B cell (primary cell): ENCODE data around the gene FREM2. TPM values are rescaled to one million over a fixed set of nuclear protein-coding genes. Genes with fewer than 3 reads are reported as not detected.

Experiments
- ATAC-seq: fragments of 200-7000 bp; cut with Tn5 transposase; one replicate; pipeline ENCODE4 v1.10.0; 2021; ENCODE audit warnings: low read depth, mild to moderate bottlenecking, moderate number of reproducible peaks, moderate library complexity
- CTCF ChIA-PET: fragments of 350-600 bp; sonication (Branson Sonifier 250); formaldehyde crosslinking; loops from one replicate; lab custom pipeline; 2021; ENCODE audit warnings: antibody characterized with exemption, inconsistent platforms; lab: Charles Lee
- POLR2A ChIA-PET: fragments of 350-600 bp; sonication (Branson Sonifier 250); formaldehyde crosslinking; loops from one replicate; lab custom pipeline; 2021; ENCODE audit warnings: antibody characterized with exemption; lab: Charles Lee
- DNase-seq: peaks from one replicate; pipeline ENCODE4 v3.0.0; 2013
- H2AFZ ChIP-seq: 2 replicates; pipeline ENCODE4 v1.6.1; 2012; ENCODE audit warnings: mild to moderate bottlenecking, low read depth, low read length; ENCODE audit not compliant: insufficient read depth, poor library complexity, severe bottlenecking
- H3K27ac ChIP-seq, 2 donors: 1 replicate in 1 of 2; 2 replicates in 1 of 2; pipeline ENCODE4 v1.5.1; 2012 to 2013; ENCODE audit warnings: low read length in 2 of 2, mild to moderate bottlenecking in 2 of 2, moderate library complexity in 1 of 2
- H3K27me3 ChIP-seq, 4 experiments: fragments of 200-600 bp in 1 of 4; sonication (generic) in 1 of 4; replicated peaks in 1 of 4; 1 replicate in 2 of 4; 2 replicates in 2 of 4; pipeline versions ENCODE4 v1.6.1 to v1.7.0; 2013 to 2016; ENCODE audit warnings: low read length in 3 of 4, mild to moderate bottlenecking in 2 of 4, mixed read lengths in 1 of 4, moderate library complexity in 1 of 4; ENCODE audit not compliant: insufficient read depth in 4 of 4, control insufficient read depth in 3 of 4; ENCODE audit errors: control extremely low read depth in 1 of 4
- H3K36me3 ChIP-seq, 2 experiments: replicated peaks in 1 of 2; 1 replicate in 1 of 2; 2 replicates in 1 of 2; pipeline versions ENCODE4 v1.6.1 to v1.7.1; 2013; ENCODE audit warnings: low read length in 1 of 2; ENCODE audit not compliant: insufficient read depth in 2 of 2, control insufficient read depth in 1 of 2; ENCODE audit errors: control extremely low read depth in 1 of 2, extremely low read depth in 1 of 2
- H3K4me1 ChIP-seq, 2 donors: fragments of 200-600 bp in 1 of 2; sonication (generic) in 1 of 2; 1 replicate in 1 of 2; 2 replicates in 1 of 2; pipeline versions ENCODE4 v1.5.1 to v1.6.1; 2013 to 2017; ENCODE audit warnings: low read length in 2 of 2; ENCODE audit not compliant: control insufficient read depth in 2 of 2, insufficient read depth in 2 of 2
- H3K4me2 ChIP-seq: replicated peaks from 2 replicates; pipeline ENCODE3; 2012; ENCODE audit warnings: mild to moderate bottlenecking, low read depth, low read length; ENCODE audit not compliant: poor library complexity, severe bottlenecking
- H3K4me3 ChIP-seq, 5 experiments: fragments of 200-600 bp in 1 of 5; sonication (generic) in 1 of 5; 1 replicate in 3 of 5; 2 replicates in 2 of 5; pipeline versions ENCODE4 v1.5.1 to v1.7.0; 2011 to 2016; ENCODE audit warnings: low read length in 4 of 5, mild to moderate bottlenecking in 4 of 5, low read depth in 2 of 5, control low read depth in 1 of 5, moderate library complexity in 1 of 5; ENCODE audit not compliant: insufficient read depth in 1 of 5; ENCODE audit errors: control extremely low read depth in 1 of 5, extremely low read depth in 1 of 5
- H3K79me2 ChIP-seq: fragments of 200-600 bp; sonication (generic); one replicate; pipeline ENCODE4 v1.6.0; 2016; ENCODE audit warnings: low read length; ENCODE audit not compliant: control insufficient read depth, insufficient read depth
- H3K9ac ChIP-seq: fragments of 200-600 bp; sonication (generic); 2 replicates; pipeline ENCODE4 v1.6.1; 2017; ENCODE audit warnings: mild to moderate bottlenecking, low read length, moderate library complexity
- H3K9me3 ChIP-seq, 3 donors: one replicate each; pipeline versions ENCODE4 v1.6.1 to v1.7.1; 2013; ENCODE audit warnings: low read length in 2 of 3; ENCODE audit not compliant: control insufficient read depth in 2 of 3, insufficient read depth in 1 of 3; ENCODE audit errors: control extremely low read depth in 1 of 3
- H4K20me1 ChIP-seq: 2 replicates; pipeline ENCODE4 v1.6.0; 2012; ENCODE audit warnings: mild to moderate bottlenecking, low read length; ENCODE audit not compliant: insufficient read depth, control insufficient read depth, poor library complexity, severe bottlenecking
- H3K27ac Mint-ChIP-seq: one replicate; pipeline ENCODE4 v1.8.0; 2021; ENCODE audit warnings: mixed read lengths
- H3K27me3 Mint-ChIP-seq: one replicate; pipeline ENCODE4 v1.8.0; 2021; ENCODE audit warnings: mixed read lengths
- H3K4me1 Mint-ChIP-seq: one replicate; pipeline ENCODE4 v1.8.0; 2021; ENCODE audit warnings: mixed read lengths
- H3K4me3 Mint-ChIP-seq: one replicate; pipeline ENCODE4 v1.8.0; 2021; ENCODE audit warnings: mixed read lengths
- H3K9me3 Mint-ChIP-seq: one replicate; pipeline ENCODE4 v1.8.0; 2022; ENCODE audit warnings: mixed read lengths; ENCODE audit not compliant: insufficient read depth
- CTCF ChIP-seq: fragments of 200-600 bp; IDR thresholded peaks from one replicate; pipeline ENCODE4 v1.8.0; 2022; ENCODE audit warnings: antibody characterized with exemption, mild to moderate bottlenecking
- EZH2 ChIP-seq: IDR thresholded peaks from 2 replicates; pipeline ENCODE4 v1.6.1; 2012; ENCODE audit warnings: borderline replicate concordance, low read depth, mild to moderate bottlenecking, moderate library complexity, low read length; ENCODE audit not compliant: insufficient read depth, poor library complexity, severe bottlenecking
- WGBS: methylation state at CpG from one replicate; pipeline ENCODE4 v1.1.5; 2013; ENCODE audit warnings: missing lambda C conversion rate; ENCODE audit not compliant: insufficient coverage; 5-methylcytosine and 5-hydroxymethylcytosine counted together
- intact Hi-C: fragments of 100-400 bp; cut with micrococcal nuclease; formaldehyde crosslinking; loops from one replicate; pipeline ENCODE4 v1.10.0; 2022
- polyA plus RNA-seq: library from polyadenylated mRNA; depleted of rRNA; stranded (reverse); fragments of >200 nt; gene quantifications from 2 replicates; pipeline ENCODE4 v1.2.3, GENCODE V29; 2012
- total RNA-seq, 2 donors: library from RNA; stranded (reverse); fragments of 120-200 nt in 1 of 2; gene quantifications; 1 replicate in 1 of 2; 2 replicates in 1 of 2; pipeline versions ENCODE4 v1.2.3 to v1.2.4, GENCODE V29; 2013 to 2022

FREM2 gene
- total and polyA plus RNA-seq, 2 donors (not counting 1 experiment from before 2014, with no cell fraction given) = not detected

DNA sequence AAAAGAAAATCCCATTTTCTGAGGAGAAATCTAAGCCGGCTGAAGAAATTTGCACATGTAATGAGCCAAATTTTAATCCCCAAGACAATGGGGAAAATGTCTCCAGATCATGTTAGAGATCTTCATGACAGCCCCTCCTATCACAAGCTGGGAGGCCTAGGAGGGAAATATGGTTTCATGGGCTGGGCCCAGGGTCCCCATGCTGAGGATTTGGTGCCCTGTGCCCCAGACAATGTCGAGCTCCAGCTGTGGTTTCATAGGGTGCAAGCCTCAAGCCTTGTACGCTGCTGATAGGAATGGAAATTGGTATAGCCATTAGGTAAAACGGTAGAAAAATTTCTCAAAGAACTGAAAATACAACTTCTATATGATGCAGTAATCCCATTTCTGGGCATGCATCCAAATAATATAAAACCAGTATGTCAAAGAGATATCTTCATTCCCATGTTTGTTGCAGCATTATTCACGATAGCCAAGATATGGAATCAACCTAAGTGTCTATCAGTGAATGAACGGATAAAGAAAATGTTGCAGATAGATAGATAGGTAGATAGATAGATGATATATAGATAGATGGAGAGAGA lies 19.3 kb upstream of the FREM2 start:
- no peak overlapping the region for H3K4me3 Mint-ChIP-seq
- peaks cover 6% of the 10 kb centered on the region for H3K27me3 Mint-ChIP-seq
- POLR2A ChIA-PET = no interaction called here

More for the DNA sequence above, 19.3 kb upstream of the FREM2 start:
- ATAC-seq (no peak), DNase-seq (no peak)
- intact Hi-C loops = no loop called here
- H3K9me3 ChIP-seq = no peaks in the 10 kb centered on the region
- H3K4me3 ChIP-seq = no peak overlapping the region
- Mint-ChIP-seq H3K4me1 (no peaks in the 10 kb centered on the region), H3K27ac (no peak overlapping the region), H3K9me3 (no peaks in the 10 kb centered on the region)
- no peak overlapping the region for H2AFZ ChIP-seq
- H3K79me2 ChIP-seq = no peaks in the 10 kb centered on the region
- TF ChIP-seq CTCF (no peak), EZH2 (no peak)
- WGBS = 69% methylated on average over 2 of the region's 6 CpGs
- no peaks in the 10 kb centered on the region for H3K4me1 ChIP-seq
- no peak overlapping the region for H3K4me2 ChIP-seq
- no peaks in the 10 kb centered on the region for H3K36me3 ChIP-seq
- CTCF ChIA-PET = no interaction called here
- peaks cover 0 to 3% (median 0%) of the 10 kb centered on the region in 4 experiments for H3K27me3 ChIP-seq
- no peak overlapping the region for H3K9ac ChIP-seq
- H4K20me1 ChIP-seq = no peaks in the 10 kb centered on the region
- no peak overlapping the region for H3K27ac ChIP-seq
